Activated CD4-positive, alpha-beta T cell treated with anti-CD3 and anti-CD28 coated beads, Interleukin-2, amount 50 U/mL, for 24 hours (primary cell): ENCODE data around the gene SYNM.

Source experiments
- DNase-seq, 2 donors: peaks; one replicate each; pipeline ENCODE4 v3.0.0-alpha.2; 2020; ENCODE audit warnings: low read depth in 1 of 2, low spot score in 1 of 2

SYNM gene

DNA sequence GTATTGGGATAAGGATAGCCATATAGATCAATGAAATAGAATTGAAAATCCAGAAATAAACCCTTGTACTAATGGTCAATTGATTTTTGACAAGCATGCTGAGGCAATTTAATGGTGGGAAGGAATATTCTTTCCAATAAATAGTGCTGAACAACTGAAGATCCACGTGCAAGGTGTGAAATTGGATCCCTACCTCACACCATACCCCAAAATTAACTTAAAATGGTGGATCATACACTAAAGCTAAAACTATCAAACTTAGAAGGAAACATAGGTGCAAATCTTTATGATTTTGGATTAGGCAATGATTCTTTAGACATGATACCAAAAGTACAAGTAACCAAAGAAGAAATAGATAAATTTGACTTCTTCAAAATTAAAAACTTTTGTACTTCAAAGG is 22.1 kb upstream of the SYNM start:
- DNase-seq: no peak

DNA sequence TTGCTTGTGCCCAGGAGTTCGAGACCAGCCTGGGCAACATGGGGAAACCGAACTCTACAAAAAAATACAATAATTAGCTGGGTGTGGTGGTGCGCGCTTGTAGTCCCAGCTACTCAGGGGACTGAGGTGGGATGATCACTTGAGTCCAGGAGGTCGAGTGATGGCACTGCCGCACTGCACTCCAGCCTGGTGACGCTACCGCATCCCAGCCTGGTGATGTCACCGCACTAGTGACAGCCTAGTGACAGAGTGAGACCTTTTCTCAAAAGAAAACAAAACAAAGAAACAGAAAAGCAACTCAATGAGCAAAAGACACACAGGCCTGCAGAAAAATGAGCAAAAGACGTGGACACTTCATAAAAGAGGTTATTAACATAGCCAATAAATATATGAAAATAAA is 19.9 kb upstream of the SYNM start:
- no peak for DNase-seq

DNA sequence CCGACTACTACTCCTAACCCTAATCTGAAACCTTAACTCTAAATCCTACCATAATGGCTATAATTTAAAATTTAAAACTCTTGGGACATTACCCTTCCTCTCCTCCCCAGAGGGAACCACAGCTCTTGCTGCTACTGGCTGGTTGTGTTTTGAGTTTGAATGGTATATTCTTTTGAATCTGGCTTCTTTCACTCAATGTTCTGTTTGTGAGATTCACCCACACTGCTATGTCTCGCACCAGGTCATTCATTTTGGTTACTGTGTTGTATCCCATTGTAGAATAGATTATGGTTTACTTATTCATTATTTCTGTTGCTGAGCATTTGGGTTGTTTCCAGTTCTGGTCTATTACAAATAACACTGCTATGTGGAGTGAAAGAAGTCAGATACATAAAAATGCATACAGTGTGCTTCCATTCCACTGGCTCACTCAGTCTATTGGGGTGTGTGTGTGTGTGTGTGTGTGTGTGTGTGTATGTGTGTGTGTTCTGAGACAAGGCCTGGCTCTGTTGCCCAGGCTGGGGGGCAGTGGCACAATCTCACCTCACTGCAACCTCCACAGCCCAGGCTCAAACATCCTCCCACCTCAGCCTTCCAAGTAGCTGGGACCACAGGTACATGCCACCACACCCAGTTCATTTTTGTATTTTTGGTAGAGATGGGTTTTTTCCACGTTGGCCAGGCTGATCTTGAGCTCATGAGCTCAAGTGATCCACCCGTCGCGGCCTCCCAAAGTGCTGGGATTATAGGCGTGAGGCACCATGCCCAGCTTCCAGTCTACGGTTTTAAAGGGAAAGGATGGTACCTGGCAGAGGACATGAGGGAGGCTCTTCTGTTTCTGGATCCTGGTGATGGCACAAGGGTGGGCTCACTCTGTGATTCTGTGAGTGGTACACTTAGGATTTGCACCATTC is 19.2 kb upstream of the SYNM start:
- DNase-seq: no peak

DNA sequence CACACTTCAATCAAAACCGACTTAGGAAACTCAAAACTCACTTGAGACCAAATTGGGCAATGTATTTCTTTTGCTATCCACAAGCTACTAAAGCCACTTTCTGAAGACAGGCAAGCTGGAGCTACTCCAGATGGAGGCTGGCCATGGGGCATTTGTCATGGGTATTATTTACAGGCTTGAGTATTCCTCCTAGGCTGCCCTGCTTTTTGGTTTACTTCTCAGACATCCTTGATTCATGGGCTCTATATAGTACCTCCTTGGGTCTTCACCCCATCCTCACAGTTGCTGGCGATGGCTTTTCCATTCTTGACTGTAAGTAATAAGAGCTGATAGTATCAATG is 18.6 kb upstream of the SYNM start:
- DNase-seq: no peak

DNA sequence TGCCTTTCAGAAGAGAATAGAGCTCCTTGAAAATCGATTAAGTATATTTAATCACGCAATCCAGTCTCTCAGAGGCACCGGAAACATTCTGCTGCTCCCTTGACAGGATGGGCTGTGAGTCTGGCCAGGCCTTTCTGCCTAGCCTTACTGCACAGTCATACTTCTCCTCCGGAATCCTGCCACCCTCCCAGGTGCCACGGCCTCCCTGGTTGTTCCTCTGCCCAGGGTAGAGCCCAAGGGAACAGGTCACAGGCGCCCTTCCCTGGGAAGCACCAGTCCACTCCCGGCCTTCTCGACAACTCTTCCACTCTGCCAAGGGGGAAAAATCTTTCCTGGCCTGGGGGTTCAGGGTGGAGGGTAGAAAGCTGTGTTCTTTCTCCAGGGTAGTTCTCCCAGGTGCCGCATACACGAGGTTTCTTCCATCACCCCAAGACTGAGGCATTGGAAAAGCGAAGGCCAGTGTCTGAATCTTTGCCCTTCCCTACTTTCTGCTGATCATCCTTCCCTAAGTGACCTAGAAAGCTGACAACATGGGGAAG is 17.4 kb upstream of the SYNM start:
- DNase-seq: no peak

DNA sequence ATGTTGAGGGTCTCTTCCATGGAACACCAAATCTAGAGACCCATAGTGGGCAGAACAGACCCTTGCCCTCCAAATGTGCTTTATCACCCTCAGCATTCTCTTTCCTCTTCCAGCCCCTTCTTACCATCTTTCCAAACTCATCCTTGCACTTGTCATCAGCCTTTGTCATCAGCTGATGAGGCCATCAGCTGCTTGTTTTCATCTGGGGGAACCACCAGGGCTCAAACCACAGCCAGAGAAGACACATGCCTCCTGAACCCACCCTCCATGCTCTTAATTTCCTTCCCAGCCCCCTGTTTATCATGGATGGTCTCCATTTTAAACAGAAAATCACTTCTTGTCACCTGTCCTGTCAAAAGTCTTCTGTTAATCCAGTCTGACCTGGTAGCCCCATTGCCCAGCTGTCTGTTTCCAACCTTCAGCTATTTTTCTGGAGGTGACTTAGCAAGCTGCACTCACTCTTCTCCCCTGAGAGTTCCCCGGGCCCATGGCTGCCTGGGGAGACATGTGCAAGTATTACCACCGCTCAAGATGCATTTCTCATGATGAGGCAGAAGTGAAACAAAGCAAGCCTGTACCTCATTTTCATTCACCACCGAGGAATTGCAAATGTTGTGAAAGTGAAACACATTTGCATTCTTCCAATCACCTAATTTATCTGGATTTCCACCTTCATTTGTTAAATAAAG is 14.7 kb upstream of the SYNM start:
- no peak for DNase-seq

DNA sequence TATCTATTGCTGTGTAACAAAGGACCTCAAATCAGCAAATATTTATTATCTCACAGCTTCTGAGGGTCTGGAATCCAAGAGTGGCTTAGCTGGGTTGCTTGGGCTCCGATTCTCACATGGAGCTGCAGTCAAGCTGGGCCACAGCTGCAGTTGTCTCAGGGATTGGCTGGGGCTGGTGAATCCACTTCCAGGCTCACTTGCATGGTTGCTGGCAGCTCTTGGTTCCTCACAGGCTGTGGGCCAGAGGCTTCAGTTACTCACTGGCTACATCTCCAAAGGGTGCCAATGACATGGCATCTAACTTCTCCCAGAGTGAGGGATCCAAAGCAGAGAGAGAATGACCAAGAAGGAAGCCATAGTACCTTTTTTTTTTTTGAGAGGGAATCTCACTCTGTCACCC is 13.9 kb upstream of the SYNM start:
- no peak for DNase-seq

DNA sequence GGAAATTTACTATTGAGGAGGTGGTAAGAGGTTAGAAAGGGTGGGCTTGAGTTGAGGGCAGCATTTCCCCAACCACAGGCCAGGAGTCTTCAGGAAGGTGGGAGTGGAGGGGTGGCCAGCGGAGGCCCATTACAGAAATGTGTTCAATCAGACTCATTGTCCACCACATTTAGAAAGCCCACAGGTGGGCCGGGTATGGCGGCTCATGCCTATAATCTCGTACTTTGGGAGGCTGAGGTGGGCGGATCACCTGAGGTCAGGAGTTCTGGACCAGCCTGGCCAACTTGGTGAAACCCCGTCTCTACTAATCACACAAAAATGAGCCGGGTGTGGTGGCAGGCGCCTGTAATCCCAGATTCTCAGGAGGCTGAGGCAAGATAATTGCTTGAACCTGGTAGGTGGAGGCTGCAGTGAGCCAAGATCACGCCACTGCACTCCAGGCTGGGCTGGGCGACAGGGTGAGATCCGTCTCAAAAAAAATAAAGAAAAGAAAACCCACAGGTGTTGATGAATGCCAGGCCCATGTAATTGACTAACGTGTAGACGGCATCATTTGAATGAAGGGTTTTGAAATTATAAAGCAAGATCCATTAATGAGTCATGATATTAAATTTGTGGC is 12.2 kb upstream of the SYNM start:
- DNase-seq: no peak

DNA sequence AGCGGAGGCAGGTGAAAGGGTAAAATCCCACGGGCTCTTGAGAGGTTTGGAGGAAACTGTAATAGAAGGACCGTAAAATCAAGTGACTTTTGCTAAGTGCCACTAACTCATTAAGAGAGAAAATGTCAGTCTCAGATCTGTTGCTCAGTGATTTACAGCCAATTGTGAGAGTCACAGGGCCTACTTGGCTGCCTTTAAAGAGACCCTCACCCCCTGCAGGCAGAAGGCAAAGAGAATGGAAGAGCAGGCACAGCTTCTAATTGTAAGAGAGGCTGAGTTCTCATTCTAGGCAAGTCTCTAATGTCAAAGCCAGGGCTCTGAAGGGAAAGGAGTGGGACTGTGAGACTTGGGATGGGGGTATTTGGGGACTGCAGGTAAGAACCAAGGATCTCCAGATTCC is 9.3 kb upstream of the SYNM start:
- no peak for DNase-seq

DNA sequence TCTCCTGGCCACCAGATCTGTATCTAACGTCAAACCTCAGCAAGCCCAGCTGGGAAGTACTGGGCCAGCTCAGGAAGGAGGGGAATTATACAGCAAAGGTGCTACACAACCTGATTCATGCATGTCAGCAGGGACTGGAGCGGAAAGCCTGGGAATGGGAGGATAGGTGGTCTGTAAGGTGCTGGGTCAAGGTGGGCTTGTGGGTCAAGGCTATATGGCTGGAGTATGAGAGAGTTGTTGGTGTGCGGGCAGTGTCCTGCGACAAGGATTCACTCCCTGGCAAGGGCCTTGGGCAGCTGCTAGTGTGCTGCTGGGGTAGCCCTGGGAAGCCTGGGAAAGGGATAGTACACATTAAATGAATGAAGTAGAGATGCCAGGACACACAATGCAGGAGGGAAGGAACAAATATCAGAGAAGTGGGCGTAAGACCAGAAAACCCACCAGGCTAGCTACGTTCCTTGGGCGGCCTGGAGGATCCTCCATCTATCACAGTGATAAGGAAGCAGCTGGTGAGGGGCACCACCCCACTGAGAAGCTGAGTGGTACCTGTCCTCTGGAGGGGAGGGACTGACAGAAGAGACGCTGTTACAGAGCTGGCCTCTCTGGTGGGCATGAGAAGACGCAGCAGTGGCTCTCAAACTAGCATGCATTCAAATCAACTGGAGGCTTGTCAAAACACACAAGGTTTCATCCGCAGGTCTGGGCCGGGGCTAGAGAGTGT is 8.5 kb upstream of the SYNM start:
- DNase-seq: no peak

DNA sequence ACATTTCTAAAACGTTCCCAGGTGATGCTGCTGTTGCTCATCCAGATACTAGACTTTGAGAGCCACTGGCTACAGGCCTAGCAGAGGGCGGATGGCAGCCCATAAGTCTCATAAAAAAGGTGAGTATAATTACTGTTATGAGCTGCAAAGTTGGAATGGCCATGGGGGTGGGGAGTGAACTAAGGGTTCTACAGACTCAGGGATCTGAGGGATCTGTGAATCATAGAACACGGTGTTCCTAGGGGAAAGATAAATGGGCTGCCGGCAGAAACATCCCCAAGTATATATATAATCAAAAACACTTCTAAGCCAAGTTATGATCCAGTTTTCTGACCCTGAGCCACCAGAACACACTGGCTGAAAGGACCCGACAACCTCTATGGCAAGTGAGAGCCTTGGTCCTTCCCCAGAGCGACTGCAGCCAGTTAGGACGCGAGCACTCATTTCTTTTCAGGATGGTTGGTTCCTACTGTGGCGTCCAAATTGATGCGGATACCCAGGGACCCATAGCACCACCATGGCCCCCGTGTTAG is 7.9 kb upstream of the SYNM start:
- DNase-seq: no peak

DNA sequence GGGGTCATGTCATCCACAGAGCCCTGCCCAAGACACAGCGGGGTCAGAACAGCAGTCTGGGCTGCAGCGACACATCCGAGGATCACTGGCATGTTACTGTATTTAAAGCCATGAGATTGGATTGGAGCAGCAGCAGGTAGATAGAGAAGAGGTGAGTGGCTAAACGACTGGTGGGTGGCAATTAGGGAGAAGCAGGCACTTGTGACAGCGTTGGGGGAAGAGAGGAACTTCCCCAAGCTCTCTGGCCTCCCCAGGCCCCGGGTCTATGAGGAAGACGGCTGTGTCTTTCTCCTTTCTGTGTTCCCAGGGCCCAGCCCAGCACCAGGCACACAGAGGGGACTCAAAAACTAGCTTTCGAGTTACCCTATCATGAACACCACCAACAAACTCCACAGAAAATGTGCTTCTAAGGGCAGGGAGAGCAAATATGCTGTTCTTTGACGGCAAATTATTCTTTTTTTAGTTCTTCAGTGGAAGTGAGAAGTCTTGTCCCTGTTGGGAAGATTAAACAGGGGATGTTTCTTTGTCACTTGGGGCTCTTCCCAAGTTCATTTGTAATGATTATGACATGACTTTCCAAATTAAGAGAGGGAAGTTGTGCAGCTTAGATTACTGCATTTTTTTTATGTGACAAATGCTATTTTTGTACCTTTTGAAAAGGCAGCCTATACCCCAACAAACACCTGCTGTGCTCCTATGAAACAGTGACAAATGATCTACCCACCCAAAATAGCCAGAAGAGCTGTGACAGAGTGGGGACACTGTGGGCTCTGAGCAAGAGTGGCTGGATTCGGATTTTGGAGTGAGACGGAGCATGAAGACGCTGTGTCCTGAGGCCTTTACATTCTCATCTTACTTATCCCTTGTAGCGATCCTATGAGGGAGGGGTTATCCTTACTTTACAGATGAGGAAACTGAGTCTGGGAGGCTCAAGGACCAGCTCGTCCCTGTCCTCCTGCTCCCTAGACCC is 7.2 kb upstream of the SYNM start:
- no peak for DNase-seq

DNA sequence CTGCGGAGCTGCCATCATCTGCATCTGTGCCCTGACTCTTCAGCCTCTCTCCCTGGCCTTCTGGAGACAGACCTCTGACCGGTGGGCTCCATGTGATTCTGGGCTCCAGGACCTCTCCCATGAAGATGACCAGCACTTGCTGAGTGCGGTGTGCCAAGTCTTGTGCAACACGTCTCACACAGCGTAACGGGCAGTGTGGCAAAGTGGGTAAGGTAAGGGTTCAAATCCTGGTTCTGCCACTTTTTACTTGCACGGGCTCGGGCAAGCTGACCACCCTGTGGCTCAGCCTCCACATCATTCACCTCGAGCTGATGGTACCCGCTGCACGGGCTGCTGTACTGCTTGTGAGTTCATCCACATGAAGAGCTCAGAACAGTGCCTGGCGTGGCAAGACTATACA is 6.5 kb upstream of the SYNM start:
- no peak for DNase-seq

DNA sequence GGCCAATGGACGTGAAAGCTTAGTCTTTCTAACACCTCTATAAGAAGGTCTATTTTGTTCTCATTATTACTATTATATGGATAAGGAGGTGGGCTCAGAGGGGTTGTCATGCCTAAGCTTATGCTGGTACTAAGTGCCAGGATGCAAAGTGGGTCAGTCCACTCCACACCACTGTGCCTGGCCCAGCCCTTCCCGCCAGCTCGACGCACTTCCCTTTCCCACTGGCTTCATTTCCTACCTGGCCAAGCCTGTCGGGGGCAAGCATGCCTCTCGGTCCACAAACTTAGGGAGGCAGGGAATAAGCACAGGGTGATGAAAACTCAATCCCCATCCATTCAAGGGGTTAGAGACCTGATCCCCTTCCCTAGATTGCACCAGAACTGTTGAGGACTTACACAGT is 5.9 kb upstream of the SYNM start:
- no peak for DNase-seq

DNA sequence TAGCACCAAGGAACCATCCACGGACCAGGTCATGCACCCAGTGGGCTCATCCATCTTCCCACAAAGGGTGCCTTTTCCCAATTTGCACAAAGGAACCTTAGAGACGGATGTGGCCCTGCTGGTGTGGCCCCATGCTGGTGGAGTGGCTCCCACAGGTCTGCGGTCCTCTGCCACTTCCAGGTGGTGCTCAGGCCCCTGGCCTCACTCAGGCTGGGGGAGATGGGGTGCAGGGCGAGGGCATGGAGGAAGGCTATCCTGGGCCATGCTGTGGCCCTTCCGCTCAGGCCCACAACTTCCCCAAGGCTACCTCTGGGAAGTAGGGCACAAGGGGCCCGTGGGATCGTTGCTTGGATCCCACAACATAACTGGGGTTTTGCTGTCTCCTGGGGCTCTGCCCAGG is 5.2 kb upstream of the SYNM start:
- DNase-seq: no peak

DNA sequence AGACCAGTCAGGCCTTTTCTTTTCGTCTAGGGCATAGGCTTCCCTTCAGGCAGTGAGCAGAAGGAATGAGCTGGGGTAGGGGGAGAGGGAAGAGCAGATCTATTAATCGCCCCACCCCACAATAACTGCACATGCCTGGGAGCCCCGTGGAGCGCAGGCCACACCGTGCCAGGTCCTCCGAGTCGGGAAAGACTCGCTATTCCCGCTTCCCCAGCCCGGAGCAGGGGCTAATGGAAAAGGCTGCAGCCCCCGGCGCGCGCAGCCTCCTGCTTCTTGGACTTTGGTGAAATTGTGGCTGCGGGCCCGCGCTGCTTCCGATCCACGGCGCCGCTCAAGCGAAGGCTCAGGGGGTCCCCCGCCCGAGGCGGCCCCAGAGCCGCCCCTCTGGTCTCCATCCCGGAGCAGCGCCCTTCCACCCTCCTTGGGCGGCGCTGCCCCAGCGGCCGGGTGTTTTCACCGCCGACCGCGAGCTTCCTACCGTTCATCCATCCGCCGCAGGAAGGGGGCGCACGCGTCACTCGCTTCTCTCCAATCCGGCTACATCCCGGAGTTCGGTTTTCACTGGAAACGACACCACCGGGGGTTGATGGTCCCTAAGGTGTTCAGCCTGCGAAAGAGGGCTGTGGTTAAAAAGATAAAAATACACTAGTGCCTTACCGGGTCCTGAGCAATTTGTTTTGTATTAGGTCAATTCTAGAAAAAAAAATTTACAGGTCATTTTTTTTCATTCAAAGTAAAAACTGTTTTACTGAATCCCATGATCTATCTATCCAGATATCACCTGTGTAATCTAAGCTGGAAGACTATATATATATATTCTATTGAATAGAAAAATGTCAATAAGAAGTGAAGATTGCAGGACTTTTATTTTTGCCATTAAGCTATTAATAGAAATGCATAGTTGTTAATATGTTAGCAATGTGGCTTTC is 4.4 kb upstream of the SYNM start:
- DNase-seq: no peak

DNA sequence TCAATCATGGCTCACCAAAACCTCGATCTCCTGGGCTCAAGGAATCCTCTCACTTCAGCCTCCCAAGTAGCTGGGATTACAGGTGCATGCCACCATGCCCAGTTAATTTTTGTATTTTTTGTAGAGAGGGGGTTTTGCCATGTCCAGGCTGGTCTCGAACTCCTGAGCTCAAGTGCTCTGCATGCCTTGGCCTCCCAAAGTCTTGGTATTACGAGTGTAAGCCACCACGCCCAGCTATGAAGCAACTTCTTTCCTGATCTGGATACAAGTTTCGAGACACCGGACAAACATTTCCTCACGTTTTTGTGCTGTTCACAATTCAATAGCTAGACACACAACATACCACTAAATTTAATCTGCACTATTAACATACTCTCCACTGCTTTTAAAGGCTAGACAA is 3.4 kb upstream of the SYNM start:
- no peak for DNase-seq

DNA sequence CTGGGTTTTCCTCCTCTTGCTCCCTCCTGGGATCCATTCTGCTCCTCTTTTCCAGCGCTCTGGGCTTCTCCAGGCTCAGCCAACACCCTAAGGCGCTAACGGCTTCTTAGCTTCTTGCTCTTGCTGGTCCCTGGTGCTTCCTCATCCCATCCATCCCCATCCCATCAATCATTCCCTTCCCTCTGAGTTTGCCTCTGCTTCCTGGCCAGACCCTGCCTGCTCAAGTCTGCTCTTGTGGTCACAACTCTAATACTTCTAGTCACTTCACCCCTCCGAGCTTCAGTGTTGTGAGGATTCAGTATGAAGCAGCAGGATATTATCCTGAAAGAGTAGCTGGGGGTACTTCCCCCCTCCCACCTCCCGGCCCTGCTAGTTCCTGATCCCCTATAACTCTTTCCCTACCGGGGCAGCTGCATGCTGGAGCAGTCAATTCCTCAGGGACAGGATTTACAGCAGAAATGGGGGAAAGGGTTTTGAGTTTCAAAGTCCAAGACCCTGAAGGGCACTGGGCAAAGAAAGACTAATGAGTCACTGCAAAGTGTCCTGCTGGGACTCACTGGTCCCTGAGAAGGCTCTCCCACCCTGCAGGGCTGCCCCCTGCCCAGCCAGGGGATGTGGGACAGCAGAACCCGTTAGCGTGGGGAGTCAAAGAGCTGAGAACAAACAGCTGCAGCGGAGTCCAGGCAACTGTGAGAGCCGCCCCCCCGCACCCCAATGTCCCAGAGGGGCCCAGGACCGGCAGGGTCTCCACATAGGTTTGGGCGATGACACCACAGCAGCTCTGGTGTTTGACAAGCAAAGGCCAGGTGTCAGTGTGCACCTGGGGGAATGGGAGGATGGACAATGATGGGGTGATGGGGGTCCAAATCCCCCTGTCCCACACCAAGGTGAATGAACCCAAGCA is 2.3 kb upstream of the SYNM start:
- no peak for DNase-seq
